Stimulated activated CD4-positive, alpha-beta T cell treated with anti-CD3 and anti-CD28 coated beads, Interleukin-15, amount 100 ng/mL, for 1 hour (primary cell): Measurements from ENCODE around the gene EPN3.

ENCODE experiments used
- DNase-seq, 2 donors: peaks; one replicate each; pipeline ENCODE4 v3.0.0-alpha.2; 2020; ENCODE audit warnings: low read depth in 1 of 2, low spot score in 1 of 2

EPN3 gene

GRCh38 chr17:50532452-50533024 is at the start of gene EPN3:
TSS of gene EPN3 (plus strand) at chr17:50532735. CDS start at chr17:50536557, 3,822 bp downstream.
- no peak for DNase-seq

- no peak for DNase-seq
These were observed 49.3 kb upstream of the EPN3 start for GRCh38 chr17:50483266-50483665.

GRCh38 chr17:50484386-50485155 is 48.0 kb upstream of the EPN3 start:
- no peak for DNase-seq

GRCh38 chr17:50487213-50488096 is 45.1 kb upstream of the EPN3 start:
- no peak for DNase-seq

- DNase-seq = no peak
These were observed 43.7 kb upstream of the EPN3 start for GRCh38 chr17:50488880-50489279.

GRCh38 chr17:50491505-50491904 is 41.0 kb upstream of the EPN3 start:
- DNase-seq = no peak

GRCh38 chr17:50492214-50492613 is 40.3 kb upstream of the EPN3 start:
- no peak for DNase-seq

GRCh38 chr17:50493744-50494143 is 38.8 kb upstream of the EPN3 start:
- no peak for DNase-seq

GRCh38 chr17:50495217-50495823 is 37.2 kb upstream of the EPN3 start:
- no peak for DNase-seq

GRCh38 chr17:50495918-50496317 is 36.6 kb upstream of the EPN3 start:
- no peak for DNase-seq

GRCh38 chr17:50498021-50498874 is 34.3 kb upstream of the EPN3 start:
- DNase-seq = no peak

- DNase-seq = no peak
These were observed 33.3 kb upstream of the EPN3 start for GRCh38 chr17:50499270-50499669.

- DNase-seq = no peak
These were observed 32.8 kb upstream of the EPN3 start for GRCh38 chr17:50499721-50500120.

GRCh38 chr17:50501054-50501453 is 31.5 kb upstream of the EPN3 start:
- DNase-seq = no peak

GRCh38 chr17:50502301-50502990 is 30.1 kb upstream of the EPN3 start:
- DNase-seq = no peak

- DNase-seq = no peak
These were observed 26.9 kb upstream of the EPN3 start for GRCh38 chr17:50505591-50506130.

- DNase-seq = no peak
These were observed 26.2 kb upstream of the EPN3 start for GRCh38 chr17:50506298-50506697.

GRCh38 chr17:50507871-50508572 is 24.5 kb upstream of the EPN3 start, which contains the start of gene MYCBPAP:
TSS of gene MYCBPAP (plus strand) at chr17:50508439. CDS start at chr17:50508675, 236 bp downstream.
- peak; percentile 59 to 64 for DNase-seq
